Central memory CD8-positive, alpha-beta T cell (primary cell): ENCODE data around the gene DNAH11.
"Not testable (repeated sequence)": the region's sequence is repeated elsewhere in the genome, so short reads cannot be mapped to it uniquely, and the experiment has no call there.

ENCODE experiments used
- ATAC-seq: fragments of 150-1000 bp; cut with Tn5 transposase; replicated peaks from 2 replicates; pipeline ENCODE4 v1.10.0; 2022; ENCODE audit warnings: mild to moderate bottlenecking, moderate FRiP score, moderate number of reproducible peaks; ENCODE audit not compliant: poor library complexity, severe bottlenecking; ENCODE audit errors: extremely low read depth
- DNase-seq, 2 donors: peaks; one replicate each; pipeline ENCODE4 v3.0.0; 2021; ENCODE audit warnings: low spot score in 2 of 2
- H3K27ac Mint-ChIP-seq: one replicate; pipeline ENCODE4 v1.8.0; 2022; ENCODE audit warnings: low read depth, mild to moderate bottlenecking, moderate library complexity, mixed read lengths
- H3K27me3 Mint-ChIP-seq: one replicate; pipeline ENCODE4 v1.8.0; 2022; ENCODE audit warnings: mixed read lengths
- H3K36me3 Mint-ChIP-seq: one replicate; pipeline ENCODE4 v1.8.0; 2022; ENCODE audit warnings: mild to moderate bottlenecking, moderate library complexity, mixed read lengths; ENCODE audit not compliant: insufficient read depth
- H3K4me1 Mint-ChIP-seq: one replicate; pipeline ENCODE4 v1.8.0; 2022; ENCODE audit warnings: mixed read lengths
- H3K4me3 Mint-ChIP-seq: one replicate; pipeline ENCODE4 v1.8.0; 2022; ENCODE audit warnings: mild to moderate bottlenecking, moderate library complexity, mixed read lengths
- H3K9me3 Mint-ChIP-seq: one replicate; pipeline ENCODE4 v1.8.0; 2022; ENCODE audit warnings: mixed read lengths

DNAH11 gene

DNA sequence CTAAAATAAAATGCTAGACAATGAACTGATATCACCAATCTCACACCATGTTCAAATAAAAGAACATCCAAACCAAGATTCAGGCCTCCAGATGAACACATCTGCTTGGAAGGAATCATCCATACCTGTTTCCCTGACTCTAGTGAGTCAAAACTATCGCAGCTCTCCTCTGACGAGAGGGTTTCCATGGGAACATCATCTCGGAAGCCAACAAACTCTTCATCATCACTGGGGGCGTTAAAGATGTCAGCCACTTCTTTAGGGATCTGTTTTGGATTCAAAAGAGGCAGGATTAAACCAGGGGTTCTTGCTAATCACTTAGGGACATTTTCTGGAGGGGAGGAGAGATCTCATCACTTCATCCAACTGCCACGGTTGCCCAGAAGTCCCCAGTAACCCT lies 373.8 kb downstream of the DNAH11 start:
- H3K4me3 Mint-ChIP-seq = no peak overlapping the region
- H3K9me3 Mint-ChIP-seq = no peaks in the 10 kb centered on the region
- no peak overlapping the region for H3K27ac Mint-ChIP-seq
- ATAC-seq (no peak), DNase-seq (no peak)
- H3K4me1 Mint-ChIP-seq = no peaks in the 10 kb centered on the region
- H3K36me3 Mint-ChIP-seq = peaks cover 5% of the 10 kb centered on the region
- H3K27me3 Mint-ChIP-seq = peaks cover 19% of the 10 kb centered on the region

DNA sequence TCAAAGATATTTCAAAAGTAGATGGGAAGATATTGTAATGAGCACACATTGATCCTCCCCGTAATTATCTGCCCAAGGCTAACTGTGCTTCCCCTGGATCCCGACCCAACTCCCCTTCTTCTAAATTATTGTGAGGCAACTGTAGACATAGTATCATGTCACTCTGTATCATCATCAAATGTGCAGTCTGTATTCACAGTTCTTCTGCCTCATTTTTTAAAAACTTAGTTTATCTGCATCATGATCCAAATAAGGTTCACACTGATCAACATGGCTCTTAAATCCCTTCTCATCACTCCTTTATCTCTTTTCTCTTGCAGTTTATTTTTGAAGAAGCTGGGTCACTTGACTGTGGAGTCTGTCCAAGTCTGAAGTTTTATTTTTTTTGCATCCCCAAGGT lies 375.4 kb downstream of the DNAH11 start:
- DNase-seq (no peak), ATAC-seq (no peak)
- peaks cover 5% of the 10 kb centered on the region for H3K36me3 Mint-ChIP-seq
- no peak overlapping the region for H3K27ac Mint-ChIP-seq
- H3K4me1 Mint-ChIP-seq = no peaks in the 10 kb centered on the region
- H3K4me3 Mint-ChIP-seq = no peak overlapping the region
- H3K27me3 Mint-ChIP-seq = peaks cover 19% of the 10 kb centered on the region
- no peaks in the 10 kb centered on the region for H3K9me3 Mint-ChIP-seq

GRCh38 chr7:21920936-21921335 lies 378.1 kb downstream of the DNAH11 start:
- Mint-ChIP-seq H3K9me3 (no peaks in the 10 kb centered on the region), H3K4me1 (no peaks in the 10 kb centered on the region), H3K27ac (no peak overlapping the region), H3K4me3 (no peak overlapping the region), H3K27me3 (peaks cover 28% of the 10 kb centered on the region), H3K36me3 (peaks cover under 1% of the 10 kb centered on the region)
- DNase-seq (no peak), ATAC-seq (no peak)

DNA sequence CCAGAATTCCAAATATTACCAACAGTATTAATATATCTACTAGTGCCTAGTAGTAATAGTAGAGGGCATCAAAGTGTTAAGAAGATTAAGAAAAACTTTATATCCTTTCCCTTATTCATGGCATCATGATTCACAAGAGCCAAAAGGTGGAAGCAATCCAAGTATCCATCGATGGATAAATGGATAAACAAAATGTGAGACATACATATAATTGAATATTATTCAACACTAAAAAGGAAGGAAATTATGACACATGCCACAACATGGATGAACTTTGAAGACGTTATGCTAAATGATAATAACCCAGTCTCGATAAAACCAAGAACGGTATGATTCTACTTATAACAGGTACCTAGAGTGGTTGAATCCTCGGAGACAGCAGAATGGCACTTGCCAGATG lies 379.8 kb downstream of the DNAH11 start:
- no peak overlapping the region for H3K4me3 Mint-ChIP-seq
- no peaks in the 10 kb centered on the region for H3K9me3 Mint-ChIP-seq
- H3K4me1 Mint-ChIP-seq = no peaks in the 10 kb centered on the region
- no peaks in the 10 kb centered on the region for H3K36me3 Mint-ChIP-seq
- H3K27ac Mint-ChIP-seq = no peak overlapping the region
- H3K27me3 Mint-ChIP-seq = peaks cover 28% of the 10 kb centered on the region
- DNase-seq = no peak
- ATAC-seq = no peak

- ATAC-seq (no peak), DNase-seq (no peak)
- Mint-ChIP-seq H3K9me3 (no peaks in the 10 kb centered on the region), H3K27me3 (peaks cover 27% of the 10 kb centered on the region), H3K4me1 (no peaks in the 10 kb centered on the region), H3K4me3 (no peak overlapping the region), H3K36me3 (no peaks in the 10 kb centered on the region), H3K27ac (no peak overlapping the region)
These were observed 380.8 kb downstream of the DNAH11 start for GRCh38 chr7:21923658-21924057.

GRCh38 chr7:21926448-21926847 lies 383.6 kb downstream of the DNAH11 start:
- H3K4me3 Mint-ChIP-seq = no peak overlapping the region
- ATAC-seq (no peak), DNase-seq (no peak)
- H3K36me3 Mint-ChIP-seq = no peaks in the 10 kb centered on the region
- H3K4me1 Mint-ChIP-seq = no peaks in the 10 kb centered on the region
- H3K9me3 Mint-ChIP-seq = peaks cover 5% of the 10 kb centered on the region
- no peak overlapping the region for H3K27ac Mint-ChIP-seq
- peaks cover 18% of the 10 kb centered on the region for H3K27me3 Mint-ChIP-seq

- H3K4me1 Mint-ChIP-seq = no peaks in the 10 kb centered on the region
- peaks cover 5% of the 10 kb centered on the region for H3K9me3 Mint-ChIP-seq
- ATAC-seq (no peak), DNase-seq (no peak)
- peaks cover 18% of the 10 kb centered on the region for H3K27me3 Mint-ChIP-seq
- H3K27ac Mint-ChIP-seq = no peak overlapping the region
- no peaks in the 10 kb centered on the region for H3K36me3 Mint-ChIP-seq
- H3K4me3 Mint-ChIP-seq = no peak overlapping the region
These were observed 384.9 kb downstream of the DNAH11 start for GRCh38 chr7:21927693-21928092.

DNA sequence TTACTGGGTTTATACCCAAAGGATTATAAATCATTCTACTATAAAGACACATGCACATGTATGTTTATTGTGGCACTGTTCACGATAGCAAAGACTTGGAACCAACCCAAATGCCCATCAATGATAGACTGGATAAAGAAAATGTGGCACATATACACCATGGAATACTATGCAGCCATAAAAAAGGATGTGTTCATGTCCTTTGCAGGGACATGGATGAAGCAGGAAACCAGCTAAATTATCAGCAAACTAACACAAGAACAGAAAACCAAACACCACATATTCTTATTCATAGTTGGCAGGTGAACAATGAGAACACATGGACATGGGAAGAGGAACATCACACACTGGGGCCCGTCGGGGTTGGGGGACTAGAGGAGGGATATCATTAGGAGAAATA lies 390.5 kb downstream of the DNAH11 start:
- not testable (repeated sequence) for DNase-seq, H3K27me3 Mint-ChIP-seq, H3K27ac Mint-ChIP-seq, H3K36me3 Mint-ChIP-seq, H3K4me3 Mint-ChIP-seq, H3K9me3 Mint-ChIP-seq, ATAC-seq, H3K4me1 Mint-ChIP-seq

GRCh38 chr7:21934808-21935207 lies 392.0 kb downstream of the DNAH11 start:
- ATAC-seq (no peak), DNase-seq (no peak)
- peaks cover 4% of the 10 kb centered on the region for H3K9me3 Mint-ChIP-seq
- no peaks in the 10 kb centered on the region for H3K27me3 Mint-ChIP-seq
- no peak overlapping the region for H3K4me3 Mint-ChIP-seq
- no peak overlapping the region for H3K27ac Mint-ChIP-seq
- peaks cover 9% of the 10 kb centered on the region for H3K4me1 Mint-ChIP-seq
- peaks cover 7% of the 10 kb centered on the region for H3K36me3 Mint-ChIP-seq

GRCh38 chr7:21938463-21938862 lies 395.6 kb downstream of the DNAH11 start:
- Mint-ChIP-seq H3K4me3 (no peak overlapping the region), H3K36me3 (peaks cover 7% of the 10 kb centered on the region), H3K9me3 (no peaks in the 10 kb centered on the region), H3K4me1 (peaks cover 9% of the 10 kb centered on the region), H3K27me3 (peaks cover 8% of the 10 kb centered on the region), H3K27ac (no peak overlapping the region)
- no peak for ATAC-seq
- no peak for DNase-seq

DNA sequence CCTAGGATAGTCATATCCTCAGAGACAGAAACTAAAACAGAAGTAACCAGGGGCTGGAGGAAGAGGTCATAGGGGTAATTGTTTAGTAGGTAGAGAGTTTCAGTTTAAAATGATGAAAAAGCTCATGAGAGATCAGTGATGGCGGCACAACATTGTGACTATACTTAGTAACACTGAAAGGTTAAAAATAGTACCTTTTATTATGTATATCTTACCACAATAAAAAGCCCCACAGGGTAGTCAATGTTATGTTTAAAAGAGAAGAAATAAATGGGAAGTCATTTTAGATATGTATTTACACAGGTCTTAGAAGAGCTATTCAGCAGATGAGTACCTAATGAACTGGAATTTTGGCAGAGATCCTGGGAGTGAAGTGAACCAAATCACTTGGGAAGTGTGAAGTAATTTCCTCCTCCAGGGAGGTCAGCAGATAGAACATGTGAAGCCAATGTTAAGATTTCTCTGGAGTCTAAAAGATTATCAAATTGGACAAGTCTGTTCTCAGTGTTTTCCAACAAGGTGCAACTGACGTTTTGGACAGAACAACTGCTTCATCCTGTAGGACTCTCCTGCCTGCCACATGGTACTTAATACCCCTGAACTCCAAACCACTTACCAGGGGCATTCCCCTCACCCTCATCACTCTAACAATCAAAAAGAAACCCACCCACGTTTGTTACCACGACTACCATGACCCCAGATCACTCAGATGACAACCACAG lies 396.5 kb downstream of the DNAH11 start:
- Mint-ChIP-seq H3K27ac (no peak overlapping the region), H3K27me3 (peaks cover 8% of the 10 kb centered on the region), H3K9me3 (no peaks in the 10 kb centered on the region), H3K4me3 (no peak overlapping the region), H3K4me1 (peaks cover 9% of the 10 kb centered on the region), H3K36me3 (peaks cover 7% of the 10 kb centered on the region)
- ATAC-seq = no peak
- DNase-seq = no peak

DNA sequence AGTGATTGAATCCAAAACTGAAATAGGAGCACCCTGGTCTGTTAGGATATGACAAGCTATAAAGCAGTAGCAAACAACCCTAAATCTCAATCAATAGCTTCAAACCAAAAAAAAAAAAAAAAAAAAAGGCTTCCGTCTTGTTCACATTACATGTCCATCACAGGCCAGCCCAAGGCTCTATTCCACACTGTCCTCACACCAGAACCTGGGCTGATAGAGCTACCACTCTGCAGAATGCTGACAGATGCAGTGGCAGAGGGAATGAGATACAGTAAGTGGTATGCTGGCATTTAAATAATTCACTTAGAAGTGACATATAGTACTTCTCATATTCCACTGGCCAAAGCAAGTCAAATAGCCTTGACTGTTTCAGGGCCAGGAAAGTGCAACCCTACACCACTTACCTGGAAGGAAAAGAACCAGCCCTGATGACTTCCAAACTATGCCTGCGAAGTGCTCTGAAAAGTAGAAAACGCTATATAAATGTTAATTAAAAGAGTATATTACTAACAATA lies 397.1 kb downstream of the DNAH11 start:
- no peak for DNase-seq
- Mint-ChIP-seq H3K27ac (no peak overlapping the region), H3K27me3 (peaks cover 8% of the 10 kb centered on the region), H3K4me1 (peaks cover 4% of the 10 kb centered on the region), H3K9me3 (no peaks in the 10 kb centered on the region), H3K36me3 (peaks cover 7% of the 10 kb centered on the region), H3K4me3 (no peak overlapping the region)
- ATAC-seq = no peak

DNA sequence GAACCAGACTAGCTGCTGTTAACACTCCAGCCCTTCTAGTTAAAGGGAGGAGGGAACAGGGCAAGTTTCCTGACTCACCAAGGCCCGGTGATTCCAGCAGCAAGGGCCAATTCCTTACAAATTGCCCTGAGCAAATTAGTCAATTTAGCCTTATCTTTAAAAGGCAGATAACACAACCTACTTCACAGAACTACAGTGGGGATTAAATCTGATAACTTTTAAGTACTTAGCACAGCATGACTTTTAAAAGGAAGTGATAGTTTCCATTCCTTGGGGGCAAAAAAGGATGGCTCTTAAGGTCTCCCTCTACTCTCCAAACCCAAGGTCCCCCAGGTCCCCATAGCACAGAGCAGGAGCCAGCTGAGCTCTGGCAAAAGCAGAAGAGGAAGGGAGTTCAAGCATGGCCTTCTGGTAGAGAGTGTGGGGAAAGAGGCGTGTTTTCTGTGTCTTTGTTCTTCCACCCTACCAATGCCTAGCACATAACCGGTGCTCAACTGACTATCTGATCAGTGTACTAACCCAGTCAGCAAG lies 398.8 kb downstream of the DNAH11 start:
- Mint-ChIP-seq H3K36me3 (peaks cover 2% of the 10 kb centered on the region), H3K4me3 (no peak overlapping the region), H3K4me1 (no peaks in the 10 kb centered on the region), H3K27ac (no peak overlapping the region), H3K9me3 (no peaks in the 10 kb centered on the region), H3K27me3 (peaks cover 8% of the 10 kb centered on the region)
- no peak for DNase-seq
- no peak for ATAC-seq
